ENCODE results near the gene IL18R1. TPM values are rescaled to one million over a fixed set of nuclear protein-coding genes. Genes with fewer than 3 reads are reported as not detected.

Gene IL18R1
- total and polyA plus RNA-seq, 4 donors, result 7.5 to 63.5 (median 25.7) TPM

DNA sequence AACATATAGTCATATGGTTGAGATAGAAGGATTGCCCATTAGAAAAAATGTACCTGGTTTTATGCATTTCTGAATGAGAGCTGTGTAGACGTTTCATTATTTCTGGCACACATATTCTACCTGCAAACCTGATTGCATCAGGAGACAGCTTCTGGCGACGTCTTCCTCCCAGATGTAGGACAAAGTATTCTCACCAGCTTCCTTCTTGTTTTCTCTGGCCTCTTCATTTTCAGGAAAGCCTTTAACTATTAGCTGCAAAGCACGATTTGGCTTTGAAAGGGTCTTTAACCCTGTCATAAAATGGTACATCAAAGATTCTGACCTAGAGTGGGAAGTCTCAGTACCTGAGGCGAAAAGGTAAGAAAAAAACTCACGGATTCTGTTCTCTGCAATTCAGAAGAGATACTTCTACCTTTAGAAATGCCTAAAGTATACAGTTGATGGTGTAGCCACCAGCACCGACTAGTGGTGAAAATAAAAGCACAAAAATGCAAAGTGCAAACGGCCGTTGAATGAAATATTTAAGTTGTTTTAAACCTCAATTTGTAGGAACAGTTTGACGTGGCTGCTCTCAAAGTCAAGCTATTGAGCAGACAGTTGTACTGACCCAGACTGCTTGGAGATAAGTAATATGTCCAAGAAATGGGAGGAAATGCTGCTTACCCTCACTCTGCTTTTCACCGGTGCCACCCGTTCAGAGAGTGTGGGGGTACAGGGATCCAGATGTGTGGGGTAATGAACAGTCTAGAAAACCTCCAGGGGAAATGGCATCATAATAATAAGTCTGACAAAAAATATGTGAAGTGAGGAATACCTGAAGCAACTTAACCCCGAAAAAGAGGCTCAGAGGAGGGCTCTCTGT is 87.6 kb downstream of the IL18R1 start:
- no peak for ATAC-seq (ENCODE audit: insufficient read depth, low FRiP score)
- H3K27ac ChIP-seq (ENCODE audit: low read depth in 1 of 2, low read length in 1 of 2), result no peak overlapping the region

DNA sequence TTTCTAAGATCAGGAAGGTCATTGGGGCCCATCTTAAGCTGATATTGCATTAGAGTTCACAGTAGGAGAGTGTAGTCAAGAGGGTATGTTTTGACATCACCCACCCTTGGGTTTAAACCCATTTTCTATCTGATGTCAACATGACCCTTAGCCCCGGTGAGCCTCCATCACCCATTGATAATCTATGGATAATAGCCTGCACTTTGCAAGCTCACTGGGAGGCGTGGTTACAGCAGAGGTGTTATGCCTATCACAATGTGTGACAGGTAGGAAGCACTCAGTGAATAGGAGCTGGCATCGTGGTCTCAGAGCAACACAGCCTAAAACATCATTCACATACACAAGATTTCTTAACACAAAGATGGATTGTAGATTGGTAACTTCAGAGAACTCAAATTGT is 88.6 kb downstream of the IL18R1 start:
- TF ChIP-seq, protein P1, sequence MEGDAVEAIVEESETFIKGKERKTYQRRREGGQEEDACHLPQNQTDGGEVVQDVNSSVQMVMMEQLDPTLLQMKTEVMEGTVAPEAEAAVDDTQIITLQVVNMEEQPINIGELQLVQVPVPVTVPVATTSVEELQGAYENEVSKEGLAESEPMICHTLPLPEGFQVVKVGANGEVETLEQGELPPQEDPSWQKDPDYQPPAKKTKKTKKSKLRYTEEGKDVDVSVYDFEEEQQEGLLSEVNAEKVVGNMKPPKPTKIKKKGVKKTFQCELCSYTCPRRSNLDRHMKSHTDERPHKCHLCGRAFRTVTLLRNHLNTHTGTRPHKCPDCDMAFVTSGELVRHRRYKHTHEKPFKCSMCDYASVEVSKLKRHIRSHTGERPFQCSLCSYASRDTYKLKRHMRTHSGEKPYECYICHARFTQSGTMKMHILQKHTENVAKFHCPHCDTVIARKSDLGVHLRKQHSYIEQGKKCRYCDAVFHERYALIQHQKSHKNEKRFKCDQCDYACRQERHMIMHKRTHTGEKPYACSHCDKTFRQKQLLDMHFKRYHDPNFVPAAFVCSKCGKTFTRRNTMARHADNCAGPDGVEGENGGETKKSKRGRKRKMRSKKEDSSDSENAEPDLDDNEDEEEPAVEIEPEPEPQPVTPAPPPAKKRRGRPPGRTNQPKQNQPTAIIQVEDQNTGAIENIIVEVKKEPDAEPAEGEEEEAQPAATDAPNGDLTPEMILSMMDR (IDR thresholded peaks at IDR 0.05; ENCODE audit: control extremely low read depth, extremely low read depth), result no peak
- Histone ChIP-seq H3K36me3 (ENCODE audit: control insufficient read depth in 4 of 4, insufficient read depth in 4 of 4, low read length in 4 of 4) (peaks cover 0 to 1% (median 0%) of the 10 kb centered on the region in 4 donors), H3K9me3 (ENCODE audit: control insufficient read depth in 4 of 4, insufficient read depth in 3 of 4, low read length in 3 of 4) (no peaks in the 10 kb centered on the region), H3K27me3 (ENCODE audit: control insufficient read depth in 3 of 3, insufficient read depth in 3 of 3, low read length in 2 of 3) (no peaks in the 10 kb centered on the region), H3K4me3 (no peak overlapping the region), H3K27ac (ENCODE audit: low read depth in 1 of 2, low read length in 1 of 2) (no peak overlapping the region), H3K9ac (ENCODE audit: insufficient read depth in 1 of 2, low read length in 2 of 2) (no peak overlapping the region), H3K4me1 (ENCODE audit: control insufficient read depth in 5 of 5, insufficient read depth in 5 of 5, low read length in 5 of 5) (peaks cover 0 to 3% (median 0%) of the 10 kb centered on the region in 5 donors)
- DNase-seq, result no peak
- 75 to 95% methylated on average over 3 of the region's 3 CpGs for WGBS, 2 donors
- ATAC-seq (ENCODE audit: insufficient read depth, low FRiP score), result no peak

More for the DNA sequence above, 87.6 kb downstream of the IL18R1 start:
- H3K36me3 ChIP-seq (ENCODE audit: control insufficient read depth in 4 of 4, insufficient read depth in 4 of 4, low read length in 4 of 4), result peaks cover 0 to 1% (median 0%) of the 10 kb centered on the region in 4 donors
- peak; percentile 25 to 58 (median 51) for DNase-seq
- H3K27me3 ChIP-seq (ENCODE audit: control insufficient read depth in 3 of 3, insufficient read depth in 3 of 3, low read length in 2 of 3), result no peaks in the 10 kb centered on the region
- TF ChIP-seq, protein P1 (IDR thresholded peaks at IDR 0.05; ENCODE audit: control extremely low read depth, extremely low read depth), result peak; percentile 77
- H3K4me1 ChIP-seq (ENCODE audit: control insufficient read depth in 5 of 5, insufficient read depth in 5 of 5, low read length in 5 of 5), result peaks cover 0 to 3% (median 0%) of the 10 kb centered on the region in 5 donors
- 23 to 26% methylated on average over 13 of the region's 13 CpGs for WGBS, 2 donors
- H3K9ac ChIP-seq (ENCODE audit: insufficient read depth in 1 of 2, low read length in 2 of 2), result no peak overlapping the region
- no peaks in the 10 kb centered on the region for H3K9me3 ChIP-seq (ENCODE audit: control insufficient read depth in 4 of 4, insufficient read depth in 3 of 4, low read length in 3 of 4)
- no peak overlapping the region for H3K4me3 ChIP-seq

DNA sequence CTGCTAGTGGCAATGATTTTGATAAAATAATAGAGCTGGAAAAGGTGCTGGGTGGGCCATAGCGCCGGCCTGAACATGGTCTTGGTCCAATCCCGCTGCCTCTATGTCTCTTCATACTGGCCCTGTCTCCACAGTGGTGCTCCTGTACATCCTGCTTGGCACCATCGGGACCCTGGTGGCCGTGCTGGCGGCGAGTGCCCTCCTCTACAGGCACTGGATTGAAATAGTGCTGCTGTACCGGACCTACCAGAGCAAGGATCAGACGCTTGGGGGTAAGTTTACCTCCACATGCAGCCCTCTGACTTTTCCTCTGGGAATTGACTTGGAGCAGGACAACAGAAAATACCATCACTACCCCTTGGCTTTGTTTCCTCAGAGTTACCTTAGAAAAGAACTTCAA is 91.3 kb downstream of the IL18R1 start:
- Histone ChIP-seq H3K9me3 (ENCODE audit: control insufficient read depth in 4 of 4, insufficient read depth in 3 of 4, low read length in 3 of 4) (no peaks in the 10 kb centered on the region), H3K27ac (ENCODE audit: low read depth in 1 of 2, low read length in 1 of 2) (no peak overlapping the region), H3K4me3 (no peak overlapping the region), H3K4me1 (ENCODE audit: control insufficient read depth in 5 of 5, insufficient read depth in 5 of 5, low read length in 5 of 5) (peaks cover 0 to 3% (median 0%) of the 10 kb centered on the region in 5 donors), H3K27me3 (ENCODE audit: control insufficient read depth in 3 of 3, insufficient read depth in 3 of 3, low read length in 2 of 3) (no peaks in the 10 kb centered on the region), H3K36me3 (ENCODE audit: control insufficient read depth in 4 of 4, insufficient read depth in 4 of 4, low read length in 4 of 4) (no peaks in the 10 kb centered on the region), H3K9ac (ENCODE audit: insufficient read depth in 1 of 2, low read length in 2 of 2) (no peak overlapping the region)
- ATAC-seq (ENCODE audit: insufficient read depth, low FRiP score), result no peak
- TF ChIP-seq, protein P1 (IDR thresholded peaks at IDR 0.05; ENCODE audit: control extremely low read depth, extremely low read depth), result no peak
- DNase-seq, result no peak
- 89 to 97% methylated on average over 9 of the region's 9 CpGs for WGBS, 2 donors

Small RNA genes within 50 kb of the gene (small RNA-seq; reads per million reads assigned to genes)
- gene MIR4772 (ENCODE audit: low replicate concordance), result 0.33 reads per million, percentile 39 among the genes with 10 or more reads in this experiment

Other genes with a start within 250 kb of the IL18R1 start
- 100 to 1,000 TPM; 111 to 163 TPM for gene IL1R1, start 213.1 kb upstream of the IL18R1 start, total RNA-seq
- 100 to 1,000 TPM in 1 of 2 donors, 10 to 100 TPM in 1; 97.0 to 182 TPM for gene IL1R1, start 213.1 kb upstream of the IL18R1 start, polyA plus RNA-seq
- gene IL1RL2, start 168.8 kb upstream of the IL18R1 start, total RNA-seq, result 1 to 10 TPM in 1 of 2 donors, under 1 TPM in 1; 0.63 to 1.3 TPM
- 1 to 10 TPM in 1 of 2 donors, under 1 TPM in 1; 0.35 to 1.0 TPM for gene IL1RL2, start 168.8 kb upstream of the IL18R1 start, polyA plus RNA-seq
- 10 to 100 TPM in 1 of 2 donors, 1 to 10 TPM in 1; 1.5 to 93.2 TPM for gene IL1RL1, start 44.2 kb upstream of the IL18R1 start, total RNA-seq
- 100 to 1,000 TPM in 1 of 2 donors, 10 to 100 TPM in 1; 62.4 to 383 TPM for gene IL1RL1, start 44.2 kb upstream of the IL18R1 start, polyA plus RNA-seq
- gene IL18RAP, start 67.4 kb downstream of the IL18R1 start, total RNA-seq, result 10 to 100 TPM in 1 of 2 donors, under 1 TPM in 1; 1.00 to 10.9 TPM
- gene IL18RAP, start 67.4 kb downstream of the IL18R1 start, polyA plus RNA-seq, result 10 to 100 TPM in 1 of 2 donors, 1 to 10 TPM in 1; 4.0 to 34.0 TPM
- gene SLC9A4, start 117.4 kb downstream of the IL18R1 start, total RNA-seq, result under 1 TPM in 1 of 2 donors, not detected in 1; 0.06 TPM
- under 1 TPM in 1 of 2 donors, not detected in 1; 0.09 TPM for gene SLC9A4, start 117.4 kb downstream of the IL18R1 start, polyA plus RNA-seq

Data from lung (tissue), 13 donors.